SU-DHL-6 (cell line): ENCODE results near the gene CD34.

ENCODE experiments used
- CTCF ChIP-seq: fragments of 200-600 bp; sonication (generic); IDR thresholded peaks from one replicate; pipeline ENCODE4 v1.5.1; 2017; ENCODE audit warnings: antibody characterized with exemption, mild to moderate bottlenecking, low read length, moderate library complexity; ENCODE audit not compliant: insufficient read depth, poor library complexity, severe bottlenecking
- EZH2phosphoT487 ChIP-seq: fragments of 200-600 bp; sonication (generic), shearing (Covaris generic); conservative IDR thresholded peaks from 2 replicates; pipeline ENCODE4 v1.6.1; 2018; ENCODE audit warnings: mild to moderate bottlenecking, antibody characterized with exemption, low read length, moderate library complexity, mixed read lengths

GRCh38 chr1:207853372-207853757 is 57.6 kb downstream of the CD34 start:
- TF ChIP-seq CTCF (no peak), EZH2phosphoT487 (no peak)
